COLO829 (cell line): Measurements from ENCODE around the gene SYT14.
A peak's percentile ranks its signal among the peaks of the same experiment; 100 is the strongest.
"Not testable (repeated sequence)": the region's sequence is repeated elsewhere in the genome, so short reads cannot be mapped to it uniquely, and the experiment has no call there.

Source experiments
- DNase-seq: peaks from one replicate; pipeline ENCODE4 v3.0.0; 2012; ENCODE audit warnings: low spot score

SYT14 gene

GRCh38 chr1:210025870-210026269 is 87.9 kb downstream of the SYT14 start:
- no peak for DNase-seq

- DNase-seq = no peak
Observed at GRCh38 chr1:210027994-210028393, 90.0 kb downstream of the SYT14 start.

- no peak for DNase-seq
Observed at GRCh38 chr1:210031473-210031872, 93.5 kb downstream of the SYT14 start.

- DNase-seq = no peak
Observed at GRCh38 chr1:210043058-210043457, 105.0 kb downstream of the SYT14 start.

- DNase-seq = no peak
Observed at GRCh38 chr1:210049616-210050015, 111.6 kb downstream of the SYT14 start.

GRCh38 chr1:210050491-210050890 is 112.5 kb downstream of the SYT14 start:
- not testable (repeated sequence) for DNase-seq

GRCh38 chr1:210053126-210053525 is 115.1 kb downstream of the SYT14 start:
- DNase-seq = no peak

GRCh38 chr1:210057593-210057992 is 119.6 kb downstream of the SYT14 start:
- no peak for DNase-seq

GRCh38 chr1:210061992-210062391 is 124.0 kb downstream of the SYT14 start:
- no peak for DNase-seq

GRCh38 chr1:210070531-210070930 is 132.5 kb downstream of the SYT14 start:
- no peak for DNase-seq

GRCh38 chr1:210072129-210072528 is 134.1 kb downstream of the SYT14 start:
- peak; percentile 59 for DNase-seq

- no peak for DNase-seq
Observed at GRCh38 chr1:210072896-210073504, 135.0 kb downstream of the SYT14 start.

- peak; percentile 55 for DNase-seq
Observed at GRCh38 chr1:210074904-210075303, 136.9 kb downstream of the SYT14 start.

GRCh38 chr1:210076620-210077019 is 138.6 kb downstream of the SYT14 start:
- DNase-seq = no peak

- no peak for DNase-seq
Observed at GRCh38 chr1:210081494-210081893, 143.5 kb downstream of the SYT14 start.

- DNase-seq = no peak
Observed at GRCh38 chr1:210085359-210085758, 147.3 kb downstream of the SYT14 start.

- no peak for DNase-seq
Observed at GRCh38 chr1:210087058-210087457, 149.0 kb downstream of the SYT14 start.

GRCh38 chr1:210089855-210090254 is 151.8 kb downstream of the SYT14 start:
- no peak for DNase-seq

- DNase-seq = no peak
Observed at GRCh38 chr1:210092366-210092765, 154.3 kb downstream of the SYT14 start.

- no peak for DNase-seq
Observed at GRCh38 chr1:210093461-210093860, 155.4 kb downstream of the SYT14 start.

- no peak for DNase-seq
Observed at GRCh38 chr1:210098356-210098755, 160.3 kb downstream of the SYT14 start.

GRCh38 chr1:210099921-210100320 is 161.9 kb downstream of the SYT14 start:
- DNase-seq = no peak

- no peak for DNase-seq
Observed at GRCh38 chr1:210104103-210104502, 166.1 kb downstream of the SYT14 start.

GRCh38 chr1:210112906-210113305 is 174.9 kb downstream of the SYT14 start:
- DNase-seq = not testable (repeated sequence)

GRCh38 chr1:210117198-210117597 is 179.2 kb downstream of the SYT14 start:
- no peak for DNase-seq
